Stomach (tissue), 9 donors: Measurements from ENCODE around the gene ZNF609. TPM values are rescaled to one million over a fixed set of nuclear protein-coding genes. Genes with fewer than 3 reads are reported as not detected.

Experiments
- DNase-seq, 2 donors: peaks; one replicate each; pipeline versions ENCODE4 v3.0.0 to v3.0.0-alpha.2; 2013 to 2019
- H3K27ac ChIP-seq, 5 donors: fragments of 200-600 bp in 4 of 5; sonication (generic) in 4 of 5; one replicate each; pipeline ENCODE4 v1.5.1; 2013 to 2019; ENCODE audit warnings: mild to moderate bottlenecking in 1 of 5, moderate library complexity in 1 of 5
- H3K27me3 ChIP-seq, 3 donors: fragments of 200-600 bp; sonication (generic); one replicate each; pipeline ENCODE4 v1.5.1; 2017 to 2019; ENCODE audit warnings: mixed run types in 1 of 3
- H3K36me3 ChIP-seq, 4 donors: fragments of 200-600 bp; sonication (generic); 1 replicate in 3 of 4; 2 replicates in 1 of 4; pipeline ENCODE4 v1.5.1; 2016 to 2019
- H3K4me1 ChIP-seq, 4 donors: fragments of 200-600 bp; sonication (generic); one replicate each; pipeline ENCODE4 v1.5.1; 2016 to 2019
- H3K4me3 ChIP-seq, 4 donors: fragments of 200-600 bp; sonication (generic) in 3 of 4; one replicate each; pipeline ENCODE4 v1.5.1; 2016 to 2019; ENCODE audit warnings: mild to moderate bottlenecking in 1 of 4
- H3K9me3 ChIP-seq, 4 donors: fragments of 200-600 bp; sonication (generic); one replicate each; pipeline ENCODE4 v1.5.1; 2016 to 2019
- EP300 ChIP-seq: sonication (generic); formaldehyde crosslinking; IDR thresholded peaks from one replicate; pipeline ENCODE4 v1.6.1; 2017; ENCODE audit warnings: antibody characterized with exemption
- POLR2A ChIP-seq, 4 donors: fragments of 450-650 bp; IDR thresholded peaks; one replicate each; pipeline ENCODE4 v1.6.1; 2016; ENCODE audit warnings: antibody characterized with exemption in 4 of 4, control low read depth in 2 of 4, mild to moderate bottlenecking in 1 of 4, moderate library complexity in 1 of 4
- POLR2AphosphoS5 ChIP-seq, 3 donors: sonication (generic); formaldehyde crosslinking; IDR thresholded peaks; one replicate each; pipeline ENCODE4 v1.6.1; 2016; ENCODE audit warnings: antibody characterized with exemption in 3 of 3
- WGBS, 5 donors: extraction: QIAGEN DNeasy Blood & Tissue Kit in 3 of 5; methylation state at CpG; one replicate each; pipeline versions ENCODE4 v1.1.5 to v1.1.7; 2013 to 2018; 5-methylcytosine and 5-hydroxymethylcytosine counted together
- intact Hi-C: fragments of 100-400 bp; cut with DNase I; formaldehyde crosslinking; loops from one replicate; pipeline ENCODE4 v1.15.1; 2023; ENCODE audit warnings: low total_unique reads
- polyA plus RNA-seq, 3 donors: library from polyadenylated mRNA; stranded (reverse); fragments of 200-250 nt; gene quantifications; one replicate each; pipeline ENCODE4 v1.2.3, GENCODE V29; 2013
- small RNA-seq, 4 donors: library from RNA; depleted of rRNA; stranded (forward); fragments of <200 nt; gene quantifications; one replicate each; pipeline ENCODE3, GENCODE V24; 2016
- total RNA-seq, 5 donors: library from RNA; depleted of rRNA; stranded (reverse); fragments of >200 nt; gene quantifications; one replicate each; pipeline versions ENCODE4 v1.1.0 to v1.2.3, GENCODE V29; 2014 to 2016
- TF ChIP-seq, protein P1 (sequence below), 7 experiments: fragments of 450-650 bp in 4 of 7; fragments of 200-600 bp in 3 of 7; sonication (generic) in 3 of 7; IDR thresholded peaks; one replicate each; pipeline ENCODE4 v1.5.1; 2016 to 2019; ENCODE audit warnings: antibody characterized with exemption in 7 of 7, control low read depth in 2 of 7, mild to moderate bottlenecking in 1 of 7
- donor health status: healthy with polysubstance abuse.
- donor health status: Bipolar disorder and iron deficiency.
- donor health status: healthy.

Gene ZNF609
- total and polyA plus RNA-seq, 8 donors: 2.7 to 64.7 (median 27.0) TPM

DNA sequence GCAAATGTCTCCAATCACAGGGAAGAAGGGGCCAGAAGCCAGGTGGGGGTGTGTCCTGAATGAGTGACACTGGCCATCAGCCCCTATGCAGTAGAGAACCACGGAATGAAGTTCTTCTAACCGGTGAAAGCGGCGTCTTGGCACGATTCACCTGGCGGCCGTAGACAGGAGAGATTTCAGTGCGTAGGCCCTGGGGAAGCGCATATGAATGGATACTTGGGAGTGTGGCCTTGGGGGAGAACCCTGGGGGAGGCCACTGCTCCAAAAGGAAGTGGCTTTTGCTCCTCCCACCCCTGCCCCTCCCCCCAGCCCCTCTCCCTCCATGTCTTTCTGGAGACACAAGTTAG is 271.4 kb downstream of the ZNF609 start:
- Histone ChIP-seq H3K36me3 (peaks cover 0 to 10% (median 0%) of the 10 kb centered on the region in 4 donors), H3K4me1 (peaks cover 0 to 16% (median 6%) of the 10 kb centered on the region in 4 donors), H3K27me3 (no peaks in the 10 kb centered on the region), H3K4me3 (no peak overlapping the region), H3K27ac (peak overlapping the region in 1 of 5 donors; percentile 35), H3K9me3 (no peaks in the 10 kb centered on the region)
- intact Hi-C loops: loop anchor here (5.0 kb wide), 1 partner anchor 176 kb away; no protein-coding TSS in a partner anchor
- DNase-seq: no peak
- no peak for TF ChIP-seq EP300
- TF ChIP-seq POLR2AphosphoS5 (IDR thresholded peaks at IDR 0.05): no peak
- TF ChIP-seq POLR2A (IDR thresholded peaks at IDR 0.05): no peak
- TF ChIP-seq, protein P1, sequence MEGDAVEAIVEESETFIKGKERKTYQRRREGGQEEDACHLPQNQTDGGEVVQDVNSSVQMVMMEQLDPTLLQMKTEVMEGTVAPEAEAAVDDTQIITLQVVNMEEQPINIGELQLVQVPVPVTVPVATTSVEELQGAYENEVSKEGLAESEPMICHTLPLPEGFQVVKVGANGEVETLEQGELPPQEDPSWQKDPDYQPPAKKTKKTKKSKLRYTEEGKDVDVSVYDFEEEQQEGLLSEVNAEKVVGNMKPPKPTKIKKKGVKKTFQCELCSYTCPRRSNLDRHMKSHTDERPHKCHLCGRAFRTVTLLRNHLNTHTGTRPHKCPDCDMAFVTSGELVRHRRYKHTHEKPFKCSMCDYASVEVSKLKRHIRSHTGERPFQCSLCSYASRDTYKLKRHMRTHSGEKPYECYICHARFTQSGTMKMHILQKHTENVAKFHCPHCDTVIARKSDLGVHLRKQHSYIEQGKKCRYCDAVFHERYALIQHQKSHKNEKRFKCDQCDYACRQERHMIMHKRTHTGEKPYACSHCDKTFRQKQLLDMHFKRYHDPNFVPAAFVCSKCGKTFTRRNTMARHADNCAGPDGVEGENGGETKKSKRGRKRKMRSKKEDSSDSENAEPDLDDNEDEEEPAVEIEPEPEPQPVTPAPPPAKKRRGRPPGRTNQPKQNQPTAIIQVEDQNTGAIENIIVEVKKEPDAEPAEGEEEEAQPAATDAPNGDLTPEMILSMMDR (IDR thresholded peaks at IDR 0.05): no peak
- WGBS, 5 donors: 62 to 74% (median 66%) methylated on average over 9 of the region's 9 CpGs

DNA sequence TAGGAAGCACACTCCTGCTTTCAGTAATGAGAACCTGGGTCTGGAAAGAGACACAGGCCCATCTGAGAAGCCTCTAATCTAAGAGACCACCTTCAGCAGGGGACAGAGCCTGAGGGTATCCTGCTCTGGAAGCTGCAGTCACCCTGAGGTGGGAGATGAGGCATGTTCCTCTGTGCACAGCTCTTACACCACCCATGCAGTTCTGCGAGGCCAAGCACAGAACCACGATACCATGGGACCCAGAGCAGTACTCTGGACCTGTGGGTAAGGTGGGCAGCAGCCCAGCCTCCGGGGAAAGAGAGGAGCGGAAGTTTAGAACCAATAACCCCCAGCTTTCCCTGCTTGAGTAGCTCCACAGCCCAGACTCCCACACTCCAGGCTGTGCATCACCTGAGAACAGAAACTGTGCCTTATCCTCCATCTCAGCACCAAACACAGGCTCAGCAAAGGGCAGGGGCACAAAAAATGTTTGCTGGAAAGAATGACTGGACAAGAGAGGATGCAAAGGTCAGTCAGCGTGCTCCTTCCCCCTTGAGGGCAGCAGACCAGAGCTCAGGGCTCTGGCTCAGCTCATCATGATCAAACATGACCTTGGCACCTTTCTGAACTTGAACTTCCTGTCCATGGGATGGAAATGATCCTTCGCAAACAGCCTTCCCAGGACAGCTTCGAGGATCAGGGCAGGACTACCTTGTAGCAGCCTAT is 271.9 kb downstream of the ZNF609 start:
- no peak overlapping the region for H3K4me3 ChIP-seq
- H3K27ac ChIP-seq: peak overlapping the region in 1 of 5 donors; percentile 35
- intact Hi-C loops: loop anchor here (5.0 kb wide), 1 partner anchor 175 kb away; no protein-coding TSS in a partner anchor
- peaks cover 0 to 18% (median 6%) of the 10 kb centered on the region in 4 donors for H3K4me1 ChIP-seq
- H3K27me3 ChIP-seq: no peaks in the 10 kb centered on the region
- DNase-seq: no peak
- H3K9me3 ChIP-seq: no peaks in the 10 kb centered on the region
- WGBS, 5 donors: 72 to 78% (median 75%) methylated on average over 6 to 7 of the region's 7 CpGs
- no peak for TF ChIP-seq POLR2AphosphoS5 (IDR thresholded peaks at IDR 0.05)
- TF ChIP-seq, protein P1 (IDR thresholded peaks at IDR 0.05): no peak
- TF ChIP-seq POLR2A (IDR thresholded peaks at IDR 0.05): no peak
- TF ChIP-seq EP300: no peak
- peaks cover 0 to 10% (median 0%) of the 10 kb centered on the region in 4 donors for H3K36me3 ChIP-seq

Small RNA genes within 50 kb of the gene (small RNA-seq; reads per million reads assigned to genes)
- gene AC100830.2: 0 reads per million in 4 donors
- gene RF00019: 0 reads per million in 4 donors
- 0 reads per million in 4 donors for gene RNU6-549P

Other genes with a start within 250 kb of the ZNF609 start
- gene CSNK1G1, start 104.4 kb upstream of the ZNF609 start, total RNA-seq: 10 to 100 TPM in 3 of 5 donors, 1 to 10 TPM in 2; 4.1 to 63.1 (median 11.0) TPM
- 1 to 10 TPM; 2.4 to 3.5 (median 2.7) TPM for gene CSNK1G1, start 104.4 kb upstream of the ZNF609 start, polyA plus RNA-seq
- 1 to 10 TPM in 2 of 5 donors, not detected in 3; 1.3 to 5.7 TPM for gene PCLAF, start 79.1 kb upstream of the ZNF609 start, total RNA-seq
- 10 to 100 TPM; 18.6 to 32.5 (median 25.5) TPM for gene PCLAF, start 79.1 kb upstream of the ZNF609 start, polyA plus RNA-seq
- 10 to 100 TPM in 3 of 5 donors, 1 to 10 TPM in 2; 1.8 to 59.4 (median 15.5) TPM for gene TRIP4, start 72.7 kb upstream of the ZNF609 start, total RNA-seq
- 10 to 100 TPM; 21.0 to 35.1 (median 23.1) TPM for gene TRIP4, start 72.7 kb upstream of the ZNF609 start, polyA plus RNA-seq